ENCODE data around the gene KCNK13.

The KCNK13 gene

DNA sequence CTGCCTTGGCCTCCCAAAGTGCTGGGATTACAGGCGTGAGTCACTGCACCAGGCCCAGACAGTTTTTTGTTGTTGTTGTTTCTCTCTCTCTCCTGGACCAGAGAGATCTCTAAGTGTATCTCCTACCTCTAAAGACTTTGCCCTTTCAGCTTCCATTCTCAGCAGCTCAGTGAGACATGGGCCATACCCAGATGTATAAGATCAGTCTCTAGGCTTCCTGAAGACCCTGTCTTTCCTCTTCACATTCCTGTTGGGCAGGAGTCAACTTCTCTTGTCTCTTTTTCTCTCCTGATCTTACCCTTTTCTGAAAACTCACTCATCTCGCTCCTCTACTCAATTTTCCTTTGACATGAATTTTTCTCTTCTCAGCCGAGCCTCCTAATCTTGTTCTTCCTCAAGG is 42.0 kb downstream of the KCNK13 start:
- no peak for TF ChIP-seq CEBPB (IDR thresholded peaks at IDR 0.05)
- no peak for TF ChIP-seq TCF12 (IDR thresholded peaks at IDR 0.05; ENCODE audit: low read depth)
- TF ChIP-seq ZBTB7A (IDR thresholded peaks at IDR 0.05; ENCODE audit: low read depth), result no peak
- TF ChIP-seq CREB1 (IDR thresholded peaks at IDR 0.05; ENCODE audit: low read depth), result no peak
- TF ChIP-seq FOXM1 (IDR thresholded peaks at IDR 0.05; ENCODE audit: borderline replicate concordance, low read depth), result no peak
- TF ChIP-seq EGR1 (IDR thresholded peaks at IDR 0.05), result no peak
- TF ChIP-seq, protein P1, sequence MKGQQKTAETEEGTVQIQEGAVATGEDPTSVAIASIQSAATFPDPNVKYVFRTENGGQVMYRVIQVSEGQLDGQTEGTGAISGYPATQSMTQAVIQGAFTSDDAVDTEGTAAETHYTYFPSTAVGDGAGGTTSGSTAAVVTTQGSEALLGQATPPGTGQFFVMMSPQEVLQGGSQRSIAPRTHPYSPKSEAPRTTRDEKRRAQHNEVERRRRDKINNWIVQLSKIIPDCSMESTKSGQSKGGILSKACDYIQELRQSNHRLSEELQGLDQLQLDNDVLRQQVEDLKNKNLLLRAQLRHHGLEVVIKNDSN (IDR thresholded peaks at IDR 0.05), result no peak
- TF ChIP-seq, protein P2, sequence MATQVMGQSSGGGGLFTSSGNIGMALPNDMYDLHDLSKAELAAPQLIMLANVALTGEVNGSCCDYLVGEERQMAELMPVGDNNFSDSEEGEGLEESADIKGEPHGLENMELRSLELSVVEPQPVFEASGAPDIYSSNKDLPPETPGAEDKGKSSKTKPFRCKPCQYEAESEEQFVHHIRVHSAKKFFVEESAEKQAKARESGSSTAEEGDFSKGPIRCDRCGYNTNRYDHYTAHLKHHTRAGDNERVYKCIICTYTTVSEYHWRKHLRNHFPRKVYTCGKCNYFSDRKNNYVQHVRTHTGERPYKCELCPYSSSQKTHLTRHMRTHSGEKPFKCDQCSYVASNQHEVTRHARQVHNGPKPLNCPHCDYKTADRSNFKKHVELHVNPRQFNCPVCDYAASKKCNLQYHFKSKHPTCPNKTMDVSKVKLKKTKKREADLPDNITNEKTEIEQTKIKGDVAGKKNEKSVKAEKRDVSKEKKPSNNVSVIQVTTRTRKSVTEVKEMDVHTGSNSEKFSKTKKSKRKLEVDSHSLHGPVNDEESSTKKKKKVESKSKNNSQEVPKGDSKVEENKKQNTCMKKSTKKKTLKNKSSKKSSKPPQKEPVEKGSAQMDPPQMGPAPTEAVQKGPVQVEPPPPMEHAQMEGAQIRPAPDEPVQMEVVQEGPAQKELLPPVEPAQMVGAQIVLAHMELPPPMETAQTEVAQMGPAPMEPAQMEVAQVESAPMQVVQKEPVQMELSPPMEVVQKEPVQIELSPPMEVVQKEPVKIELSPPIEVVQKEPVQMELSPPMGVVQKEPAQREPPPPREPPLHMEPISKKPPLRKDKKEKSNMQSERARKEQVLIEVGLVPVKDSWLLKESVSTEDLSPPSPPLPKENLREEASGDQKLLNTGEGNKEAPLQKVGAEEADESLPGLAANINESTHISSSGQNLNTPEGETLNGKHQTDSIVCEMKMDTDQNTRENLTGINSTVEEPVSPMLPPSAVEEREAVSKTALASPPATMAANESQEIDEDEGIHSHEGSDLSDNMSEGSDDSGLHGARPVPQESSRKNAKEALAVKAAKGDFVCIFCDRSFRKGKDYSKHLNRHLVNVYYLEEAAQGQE (IDR thresholded peaks at IDR 0.05; ENCODE audit: low read depth), result no peak
- no peak for TF ChIP-seq RAD21 (IDR thresholded peaks at IDR 0.05; ENCODE audit: low read depth)
- TF ChIP-seq YY1 (IDR thresholded peaks at IDR 0.05; ENCODE audit: low read depth), result no peak
- TF ChIP-seq MAX (IDR thresholded peaks at IDR 0.05), result no peak
- TF ChIP-seq TEAD4 (IDR thresholded peaks at IDR 0.05), result no peak
- TF ChIP-seq NFIC (IDR thresholded peaks at IDR 0.05), result no peak
- TF ChIP-seq EP300 (IDR thresholded peaks at IDR 0.05; ENCODE audit: borderline replicate concordance), result no peak
- no peak for TF ChIP-seq TAF1 (IDR thresholded peaks at IDR 0.05; ENCODE audit: low read depth)

- TF ChIP-seq NFIC (IDR thresholded peaks at IDR 0.05) (no peak), RAD21 (IDR thresholded peaks at IDR 0.05; ENCODE audit: low read depth) (no peak), ZBTB7A (IDR thresholded peaks at IDR 0.05; ENCODE audit: low read depth) (no peak), CEBPB (IDR thresholded peaks at IDR 0.05) (no peak), MAX (IDR thresholded peaks at IDR 0.05) (no peak), TEAD4 (IDR thresholded peaks at IDR 0.05) (no peak), YY1 (IDR thresholded peaks at IDR 0.05; ENCODE audit: low read depth) (no peak), CREB1 (IDR thresholded peaks at IDR 0.05; ENCODE audit: low read depth) (no peak), TCF12 (IDR thresholded peaks at IDR 0.05; ENCODE audit: low read depth) (no peak)
- TF ChIP-seq, protein P2 (IDR thresholded peaks at IDR 0.05; ENCODE audit: low read depth), result no peak
- TF ChIP-seq, protein P1 (IDR thresholded peaks at IDR 0.05), result no peak
These were observed 44.0 kb downstream of the KCNK13 start for GRCh38 chr14:90105756-90106155.

DNA sequence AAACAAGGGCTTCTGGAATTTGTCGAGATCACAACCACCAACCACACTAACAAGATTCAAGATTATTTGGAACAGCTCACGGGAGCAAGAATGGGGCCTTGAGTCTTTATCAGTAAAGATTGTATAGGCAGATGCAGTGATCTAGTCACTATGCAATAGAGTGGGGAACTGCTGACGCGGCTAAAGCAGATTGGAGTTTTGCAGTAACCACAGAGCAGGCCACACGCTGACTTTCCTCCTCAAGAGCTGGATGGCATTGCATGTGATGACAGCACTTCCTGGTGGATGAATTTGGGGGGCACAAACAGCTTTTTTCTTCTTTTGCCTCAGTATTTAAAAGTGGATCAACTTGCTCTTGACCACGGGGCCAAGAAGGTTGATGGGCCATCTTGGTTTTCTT is 46.0 kb downstream of the KCNK13 start:
- TF ChIP-seq CEBPB (IDR thresholded peaks at IDR 0.05) (no peak), YY1 (IDR thresholded peaks at IDR 0.05; ENCODE audit: low read depth) (no peak), EGR1 (IDR thresholded peaks at IDR 0.05) (no peak), NFIC (IDR thresholded peaks at IDR 0.05) (no peak), RAD21 (IDR thresholded peaks at IDR 0.05; ENCODE audit: low read depth) (no peak), TEAD4 (IDR thresholded peaks at IDR 0.05) (no peak), TCF12 (IDR thresholded peaks at IDR 0.05; ENCODE audit: low read depth) (no peak), ZBTB7A (IDR thresholded peaks at IDR 0.05; ENCODE audit: low read depth) (no peak), CREB1 (IDR thresholded peaks at IDR 0.05; ENCODE audit: low read depth) (no peak), TAF1 (IDR thresholded peaks at IDR 0.05; ENCODE audit: low read depth) (no peak), EP300 (IDR thresholded peaks at IDR 0.05; ENCODE audit: borderline replicate concordance) (no peak), FOXM1 (IDR thresholded peaks at IDR 0.05; ENCODE audit: borderline replicate concordance, low read depth) (no peak), MAX (IDR thresholded peaks at IDR 0.05) (no peak)
- TF ChIP-seq, protein P2 (IDR thresholded peaks at IDR 0.05; ENCODE audit: low read depth), result no peak
- TF ChIP-seq, protein P1 (IDR thresholded peaks at IDR 0.05), result no peak

DNA sequence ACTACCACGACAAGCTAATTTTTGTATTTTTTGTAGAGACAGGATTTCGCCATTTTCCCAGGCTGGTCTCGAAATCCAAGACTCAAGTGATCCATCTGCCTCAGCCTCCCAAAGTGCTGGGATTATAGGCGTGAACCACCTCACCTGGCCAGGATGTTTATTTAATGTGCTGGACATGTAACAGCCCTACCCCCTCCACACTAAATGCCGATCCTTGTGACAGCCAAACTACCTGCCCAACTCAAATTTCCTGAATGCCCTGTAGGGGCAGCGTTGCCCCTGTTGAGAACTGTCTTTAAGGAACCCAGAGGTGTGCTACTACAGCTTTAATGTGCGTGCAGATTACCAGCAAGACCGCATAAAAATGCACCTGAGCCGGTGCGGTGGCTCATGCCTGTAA is 48.1 kb downstream of the KCNK13 start:
- TF ChIP-seq EGR1 (IDR thresholded peaks at IDR 0.05) (no peak), TAF1 (IDR thresholded peaks at IDR 0.05; ENCODE audit: low read depth) (no peak), YY1 (IDR thresholded peaks at IDR 0.05; ENCODE audit: low read depth) (no peak), RAD21 (IDR thresholded peaks at IDR 0.05; ENCODE audit: low read depth) (peak; percentile 32; the same call in 1 of the 2 replicates)
- TF ChIP-seq, protein P1 (IDR thresholded peaks at IDR 0.05), result no peak
